ENCODE results near the gene KRT83.

DNA sequence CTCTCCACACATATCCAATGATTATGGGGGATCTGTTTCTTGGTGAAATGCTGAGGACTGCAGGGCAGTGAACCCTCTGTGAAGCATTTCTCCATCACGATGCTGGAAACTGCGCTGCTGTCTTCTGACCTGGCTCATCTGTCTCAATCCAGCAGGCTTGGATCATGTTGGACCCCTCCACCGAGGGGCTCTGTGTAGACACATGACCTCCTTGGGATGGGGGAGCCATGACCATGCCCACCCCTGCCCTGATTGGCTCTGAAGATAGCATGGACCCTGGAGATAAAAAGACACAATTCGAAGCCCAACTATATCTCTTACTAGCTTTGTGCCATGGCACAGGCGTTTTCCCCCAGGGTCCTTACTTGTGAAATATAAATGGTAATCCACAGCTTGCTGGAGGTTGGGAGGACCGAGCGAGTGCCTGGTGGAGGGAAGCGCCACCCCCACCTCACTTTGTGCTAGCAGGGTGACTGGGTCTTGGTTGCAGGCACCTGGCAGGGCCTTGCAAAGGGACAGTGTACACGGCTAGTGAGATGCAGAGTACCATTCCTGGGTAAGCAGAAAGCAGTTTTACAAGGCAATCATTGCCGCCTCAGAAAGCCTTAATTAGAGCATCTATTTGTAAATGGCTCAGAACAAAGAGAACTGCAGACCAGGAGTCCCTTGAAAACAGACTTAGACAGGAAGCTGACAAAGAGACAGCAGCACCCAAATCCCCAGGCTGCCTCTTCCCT lies 2.4 kb upstream of the KRT83 start:
- TF ChIP-seq, protein P1, sequence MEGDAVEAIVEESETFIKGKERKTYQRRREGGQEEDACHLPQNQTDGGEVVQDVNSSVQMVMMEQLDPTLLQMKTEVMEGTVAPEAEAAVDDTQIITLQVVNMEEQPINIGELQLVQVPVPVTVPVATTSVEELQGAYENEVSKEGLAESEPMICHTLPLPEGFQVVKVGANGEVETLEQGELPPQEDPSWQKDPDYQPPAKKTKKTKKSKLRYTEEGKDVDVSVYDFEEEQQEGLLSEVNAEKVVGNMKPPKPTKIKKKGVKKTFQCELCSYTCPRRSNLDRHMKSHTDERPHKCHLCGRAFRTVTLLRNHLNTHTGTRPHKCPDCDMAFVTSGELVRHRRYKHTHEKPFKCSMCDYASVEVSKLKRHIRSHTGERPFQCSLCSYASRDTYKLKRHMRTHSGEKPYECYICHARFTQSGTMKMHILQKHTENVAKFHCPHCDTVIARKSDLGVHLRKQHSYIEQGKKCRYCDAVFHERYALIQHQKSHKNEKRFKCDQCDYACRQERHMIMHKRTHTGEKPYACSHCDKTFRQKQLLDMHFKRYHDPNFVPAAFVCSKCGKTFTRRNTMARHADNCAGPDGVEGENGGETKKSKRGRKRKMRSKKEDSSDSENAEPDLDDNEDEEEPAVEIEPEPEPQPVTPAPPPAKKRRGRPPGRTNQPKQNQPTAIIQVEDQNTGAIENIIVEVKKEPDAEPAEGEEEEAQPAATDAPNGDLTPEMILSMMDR (IDR thresholded peaks at IDR 0.05), result no peak
- no peak for TF ChIP-seq POLR2A (IDR thresholded peaks at IDR 0.05)
